Suprapubic skin (tissue), 3 donors: ENCODE results near the gene SLC35F1.

Experiments used
- CTCF ChIP-seq, 2 donors: fragments of 200-600 bp in 1 of 2; fragments of 450-650 bp in 1 of 2; sonication (generic) in 1 of 2; IDR thresholded peaks; one replicate each; pipeline ENCODE4 v1.5.1; 2016 to 2019; ENCODE audit warnings: antibody characterized with exemption in 2 of 2, mild to moderate bottlenecking in 1 of 2, moderate library complexity in 1 of 2
- EP300 ChIP-seq: sonication (generic); formaldehyde crosslinking; IDR thresholded peaks from one replicate; pipeline ENCODE4 v1.6.1; 2017; ENCODE audit warnings: antibody characterized with exemption
- POLR2A ChIP-seq, 2 donors: fragments of 450-650 bp; IDR thresholded peaks; one replicate each; pipeline ENCODE4 v1.6.1; 2017; ENCODE audit warnings: antibody characterized with exemption in 2 of 2, mild to moderate bottlenecking in 2 of 2, moderate library complexity in 2 of 2

- no peak for TF ChIP-seq CTCF (IDR thresholded peaks at IDR 0.05)
- no peak for TF ChIP-seq POLR2A (IDR thresholded peaks at IDR 0.05)
- TF ChIP-seq EP300 = no peak
Measured at GRCh38 chr6:118313762-118314161, 406.7 kb downstream of the SLC35F1 start.
